ENCODE data around the gene HNRNPM.

The HNRNPM gene

DNA sequence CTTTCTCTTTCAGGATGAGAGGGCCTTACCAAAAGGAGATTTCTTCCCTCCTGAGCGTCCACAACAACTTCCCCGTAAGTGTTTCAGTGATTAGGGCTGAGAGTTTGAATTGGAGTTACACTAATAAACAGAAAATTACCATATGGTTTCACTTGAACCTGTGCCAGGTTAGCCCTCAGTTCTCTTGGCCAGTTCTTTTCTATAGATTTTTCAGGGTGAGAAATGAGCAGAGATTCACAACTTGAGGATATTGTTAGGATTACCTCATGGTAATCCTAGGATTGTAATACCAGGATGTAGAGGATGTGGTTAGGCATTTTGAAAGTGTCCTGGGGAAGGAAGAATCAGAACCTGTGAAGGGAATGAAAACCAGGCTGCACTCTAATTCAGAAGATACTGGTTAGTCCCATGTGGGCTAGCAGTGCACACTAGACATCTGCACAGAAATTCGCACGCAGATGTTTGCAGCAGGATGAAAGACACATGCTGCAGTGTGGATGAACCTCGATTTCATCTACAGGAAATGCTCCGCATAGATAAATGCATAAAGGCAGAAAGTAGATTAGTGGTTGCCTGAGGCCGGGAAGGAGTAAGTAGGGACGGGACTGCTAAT, 24.1 kb downstream of the HNRNPM start:
- Histone ChIP-seq H3K36me3 (peaks cover 89 to 100% (median 99%) of the 10 kb centered on the region in 3 donors), H3K4me3 (no peak overlapping the region), H3K27me3 (no peaks in the 10 kb centered on the region), H3K4me1 (no peaks in the 10 kb centered on the region), H3K27ac (no peak overlapping the region), H3K9me3 (no peaks in the 10 kb centered on the region)
- intact Hi-C loops (cut with DNase I; ENCODE audit: low total_unique reads) = no loop called here
- no peak for DNase-seq
- TF ChIP-seq, protein P1, sequence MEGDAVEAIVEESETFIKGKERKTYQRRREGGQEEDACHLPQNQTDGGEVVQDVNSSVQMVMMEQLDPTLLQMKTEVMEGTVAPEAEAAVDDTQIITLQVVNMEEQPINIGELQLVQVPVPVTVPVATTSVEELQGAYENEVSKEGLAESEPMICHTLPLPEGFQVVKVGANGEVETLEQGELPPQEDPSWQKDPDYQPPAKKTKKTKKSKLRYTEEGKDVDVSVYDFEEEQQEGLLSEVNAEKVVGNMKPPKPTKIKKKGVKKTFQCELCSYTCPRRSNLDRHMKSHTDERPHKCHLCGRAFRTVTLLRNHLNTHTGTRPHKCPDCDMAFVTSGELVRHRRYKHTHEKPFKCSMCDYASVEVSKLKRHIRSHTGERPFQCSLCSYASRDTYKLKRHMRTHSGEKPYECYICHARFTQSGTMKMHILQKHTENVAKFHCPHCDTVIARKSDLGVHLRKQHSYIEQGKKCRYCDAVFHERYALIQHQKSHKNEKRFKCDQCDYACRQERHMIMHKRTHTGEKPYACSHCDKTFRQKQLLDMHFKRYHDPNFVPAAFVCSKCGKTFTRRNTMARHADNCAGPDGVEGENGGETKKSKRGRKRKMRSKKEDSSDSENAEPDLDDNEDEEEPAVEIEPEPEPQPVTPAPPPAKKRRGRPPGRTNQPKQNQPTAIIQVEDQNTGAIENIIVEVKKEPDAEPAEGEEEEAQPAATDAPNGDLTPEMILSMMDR (IDR thresholded peaks at IDR 0.05) = no peak

GRCh38 chr19:8469613-8470368, 25.0 kb downstream of the HNRNPM start:
- no peaks in the 10 kb centered on the region for H3K4me1 ChIP-seq
- no peak overlapping the region for H3K4me3 ChIP-seq
- peaks cover 88 to 100% (median 99%) of the 10 kb centered on the region in 3 donors for H3K36me3 ChIP-seq
- TF ChIP-seq, protein P1 (IDR thresholded peaks at IDR 0.05) = no peak
- DNase-seq = no peak
- intact Hi-C loops (cut with DNase I; ENCODE audit: low total_unique reads) = no loop called here
- H3K27ac ChIP-seq = no peak overlapping the region
- H3K27me3 ChIP-seq = no peaks in the 10 kb centered on the region
- no peaks in the 10 kb centered on the region for H3K9me3 ChIP-seq

- peaks cover 0 to 12% (median 3%) of the 10 kb centered on the region in 4 donors for H3K4me1 ChIP-seq
- TF ChIP-seq, protein P1 (IDR thresholded peaks at IDR 0.05) = no peak
- intact Hi-C loops (cut with DNase I; ENCODE audit: low total_unique reads) = no loop called here
Measured at GRCh38 chr19:8473648-8474476, 29.1 kb downstream of the HNRNPM start.

DNA sequence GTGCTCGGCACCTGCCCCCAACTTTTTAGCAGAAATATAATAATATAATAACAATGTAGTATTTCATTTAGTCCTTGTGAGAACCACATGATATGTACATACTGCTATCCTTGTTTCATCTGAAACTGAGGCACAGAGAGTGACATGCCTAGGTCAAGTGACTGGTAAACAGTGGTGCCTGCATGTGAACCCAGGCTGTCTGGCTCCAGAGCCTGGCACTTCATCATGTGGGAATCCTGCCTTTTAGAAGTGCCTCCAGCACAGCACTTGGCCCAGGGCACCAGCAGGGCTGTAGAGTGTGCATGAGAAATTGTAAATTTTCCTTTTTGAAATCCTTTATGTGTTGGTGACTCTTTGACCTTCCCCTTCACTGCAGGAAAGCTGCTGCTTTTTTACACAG, 30.2 kb downstream of the HNRNPM start:
- no peak overlapping the region for H3K4me3 ChIP-seq
- peaks cover 47 to 89% (median 64%) of the 10 kb centered on the region in 3 donors for H3K36me3 ChIP-seq
- TF ChIP-seq, protein P1 (IDR thresholded peaks at IDR 0.05) = no peak
- H3K27ac ChIP-seq = no peak overlapping the region
- no peak for DNase-seq
- H3K9me3 ChIP-seq = no peaks in the 10 kb centered on the region
- H3K4me1 ChIP-seq = peaks cover 0 to 14% (median 3%) of the 10 kb centered on the region in 4 donors
- no peaks in the 10 kb centered on the region for H3K27me3 ChIP-seq
- intact Hi-C loops (cut with DNase I; ENCODE audit: low total_unique reads) = no loop called here

More at GRCh38 chr19:8473648-8474476, 29.1 kb downstream of the HNRNPM start:
- no peaks in the 10 kb centered on the region for H3K27me3 ChIP-seq
- DNase-seq = peak in 1 of 2 donors; percentile 17
- no peaks in the 10 kb centered on the region for H3K9me3 ChIP-seq
- H3K36me3 ChIP-seq = peaks cover 58 to 95% (median 76%) of the 10 kb centered on the region in 3 donors
- H3K27ac ChIP-seq = no peak overlapping the region
- H3K4me3 ChIP-seq = no peak overlapping the region

DNA sequence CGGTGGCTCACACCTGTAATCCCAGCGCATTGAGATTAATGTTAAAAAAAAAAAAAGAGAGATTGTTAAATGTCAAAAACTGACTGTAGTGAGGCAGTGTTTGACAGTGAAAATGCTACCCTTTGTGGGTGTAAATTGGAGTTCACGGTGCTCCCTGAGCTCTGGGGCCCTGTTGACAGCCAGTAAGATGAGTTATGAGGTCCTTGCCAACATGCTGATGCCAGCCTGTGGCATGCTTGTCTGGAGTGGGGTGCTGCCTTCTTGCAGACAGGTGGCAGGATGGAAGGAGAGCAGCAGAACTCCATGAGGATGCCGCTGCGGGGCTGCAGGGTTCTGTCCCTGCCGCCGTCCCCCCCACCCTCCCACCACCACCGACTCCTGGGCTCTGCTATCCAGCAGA, 31.7 kb downstream of the HNRNPM start:
- Histone ChIP-seq H3K4me1 (peaks cover 0 to 27% (median 5%) of the 10 kb centered on the region in 4 donors), H3K27me3 (no peaks in the 10 kb centered on the region), H3K4me3 (no peak overlapping the region), H3K9me3 (no peaks in the 10 kb centered on the region), H3K27ac (no peak overlapping the region), H3K36me3 (peaks cover 32 to 86% (median 49%) of the 10 kb centered on the region in 3 donors)
- TF ChIP-seq, protein P1 (IDR thresholded peaks at IDR 0.05) = no peak
- intact Hi-C loops (cut with DNase I; ENCODE audit: low total_unique reads) = no loop called here
- DNase-seq = no peak

Measured in tibial artery (tissue), 4 donors.